Measurements from ENCODE around the gene SYCN. TPM values are rescaled to one million over a fixed set of nuclear protein-coding genes. Genes with fewer than 3 reads are reported as not detected.

The SYCN gene
- total RNA-seq, 4 donors from 2014 or later = 1.3 to 6.0 TPM; not detected in 2

GRCh38 chr19:39192846-39193245 is 11.2 kb downstream of the SYCN start:
- Histone ChIP-seq H3K4me1 (peaks cover 0 to 11% (median 2%) of the 10 kb centered on the region in 4 donors), H3K27me3 (peaks cover 0 to 37% of the 10 kb centered on the region in 2 donors), H3K9me3 (no peaks in the 10 kb centered on the region), H3K27ac (no peak overlapping the region), H3K4me3 (no peak overlapping the region), H3K36me3 (no peaks in the 10 kb centered on the region)
- no peak for TF ChIP-seq POLR2A (IDR thresholded peaks at IDR 0.05)
- TF ChIP-seq CTCF (IDR thresholded peaks at IDR 0.05) = no peak
- no peak for TF ChIP-seq EP300 (IDR thresholded peaks at IDR 0.05)
- WGBS, 2 donors = 73 to 86% methylated on average over 2 of the region's 2 CpGs
- DNase-seq (ENCODE audit: low spot score in 2 of 2) = no peak

GRCh38 chr19:39190768-39191167 is 13.3 kb downstream of the SYCN start:
- no peak overlapping the region for H3K4me3 ChIP-seq
- DNase-seq (ENCODE audit: low spot score in 2 of 2) = no peak
- peaks cover 0 to 4% (median 0%) of the 10 kb centered on the region in 4 donors for H3K4me1 ChIP-seq
- WGBS, 2 donors = 32 to 40% methylated on average over 11 of the region's 11 CpGs
- no peak overlapping the region for H3K27ac ChIP-seq
- TF ChIP-seq POLR2A (IDR thresholded peaks at IDR 0.05) = no peak
- no peak for TF ChIP-seq EP300 (IDR thresholded peaks at IDR 0.05)
- no peak for TF ChIP-seq CTCF (IDR thresholded peaks at IDR 0.05)
- no peaks in the 10 kb centered on the region for H3K9me3 ChIP-seq
- H3K36me3 ChIP-seq = no peaks in the 10 kb centered on the region
- H3K27me3 ChIP-seq = peaks cover 0 to 20% of the 10 kb centered on the region in 2 donors

GRCh38 chr19:39188960-39189359 is 15.1 kb downstream of the SYCN start:
- H3K9me3 ChIP-seq = no peaks in the 10 kb centered on the region
- no peak overlapping the region for H3K27ac ChIP-seq
- peaks cover 0 to 4% of the 10 kb centered on the region in 2 donors for H3K27me3 ChIP-seq
- TF ChIP-seq EP300 (IDR thresholded peaks at IDR 0.05) (no peak), CTCF (IDR thresholded peaks at IDR 0.05) (no peak), POLR2A (IDR thresholded peaks at IDR 0.05) (no peak)
- no peaks in the 10 kb centered on the region for H3K36me3 ChIP-seq
- DNase-seq (ENCODE audit: low spot score in 2 of 2) = no peak
- no peak overlapping the region for H3K4me3 ChIP-seq
- peaks cover 0 to 4% (median 0%) of the 10 kb centered on the region in 4 donors for H3K4me1 ChIP-seq
- WGBS, 2 donors = 67 to 71% methylated on average over 6 of the region's 6 CpGs

GRCh38 chr19:39187552-39187943 is 16.5 kb downstream of the SYCN start:
- no peaks in the 10 kb centered on the region for H3K9me3 ChIP-seq
- peaks cover 0 to 4% (median 0%) of the 10 kb centered on the region in 4 donors for H3K4me1 ChIP-seq
- peaks cover 0 to 4% of the 10 kb centered on the region in 2 donors for H3K27me3 ChIP-seq
- no peaks in the 10 kb centered on the region for H3K36me3 ChIP-seq
- no peak for TF ChIP-seq EP300 (IDR thresholded peaks at IDR 0.05)
- TF ChIP-seq POLR2A (IDR thresholded peaks at IDR 0.05) = no peak
- TF ChIP-seq CTCF (IDR thresholded peaks at IDR 0.05) = no peak
- H3K4me3 ChIP-seq = no peak overlapping the region
- WGBS, 2 donors = 27 to 67% methylated on average over 6 to 8 of the region's 8 CpGs
- no peak for DNase-seq (ENCODE audit: low spot score in 2 of 2)
- H3K27ac ChIP-seq = no peak overlapping the region

GRCh38 chr19:39186391-39186790 is 17.7 kb downstream of the SYCN start:
- TF ChIP-seq CTCF (IDR thresholded peaks at IDR 0.05) = no peak
- TF ChIP-seq EP300 (IDR thresholded peaks at IDR 0.05) = no peak
- no peak for TF ChIP-seq POLR2A (IDR thresholded peaks at IDR 0.05)
- Histone ChIP-seq H3K36me3 (peaks cover 0 to 7% (median 0%) of the 10 kb centered on the region in 3 donors), H3K27me3 (peaks cover 0 to 4% of the 10 kb centered on the region in 2 donors), H3K27ac (no peak overlapping the region), H3K9me3 (no peaks in the 10 kb centered on the region), H3K4me1 (peaks cover 0 to 4% (median 0%) of the 10 kb centered on the region in 4 donors), H3K4me3 (no peak overlapping the region)
- whole genome bisulfite sequencing, 2 donors = 95 to 97% methylated on average over 8 of the region's 8 CpGs
- DNase-seq (ENCODE audit: low spot score in 2 of 2) = no peak

All from tibial nerve (tissue), 4 donors.